ENCODE measurements around the gene HOATZ. TPM values are rescaled to one million over a fixed set of nuclear protein-coding genes. Genes with fewer than 3 reads are reported as not detected.

The HOATZ gene
- total RNA-seq, 2 donors from 2014 or later, result not detected

DNA sequence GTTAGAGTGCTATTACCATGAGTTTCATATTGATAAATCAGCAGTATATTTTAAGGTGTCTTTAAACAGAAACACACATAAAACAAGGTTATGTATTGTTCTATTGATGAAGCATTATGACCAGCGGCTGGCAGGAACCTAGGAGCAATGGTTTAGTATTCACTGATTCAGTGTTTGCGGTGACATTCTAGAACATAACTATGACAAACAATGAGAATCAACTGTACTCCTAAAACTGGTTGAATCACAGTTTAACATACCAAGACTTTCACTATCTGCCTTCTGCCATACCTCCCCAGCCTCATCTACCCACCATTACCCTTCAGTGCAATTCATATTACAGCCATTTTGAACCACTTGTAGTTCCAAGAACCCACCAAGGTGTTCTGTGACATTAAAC, 8.8 kb downstream of the HOATZ start:
- H3K27ac ChIP-seq, result no peak overlapping the region
- intact Hi-C loops (cut with DNase I), result no loop called here
- 87 to 91% methylated on average over 2 of the region's 2 CpGs for WGBS, 2 donors
- DNase-seq (no peak), ATAC-seq (no peak)
- no peaks in the 10 kb centered on the region for H3K4me1 ChIP-seq
- H3K27me3 ChIP-seq, result no peaks in the 10 kb centered on the region
- H3K9me3 ChIP-seq, result no peaks in the 10 kb centered on the region
- H3K4me3 ChIP-seq, result no peak overlapping the region
- TF ChIP-seq POLR2A (IDR thresholded peaks at IDR 0.05), result no peak
- TF ChIP-seq, protein P1, sequence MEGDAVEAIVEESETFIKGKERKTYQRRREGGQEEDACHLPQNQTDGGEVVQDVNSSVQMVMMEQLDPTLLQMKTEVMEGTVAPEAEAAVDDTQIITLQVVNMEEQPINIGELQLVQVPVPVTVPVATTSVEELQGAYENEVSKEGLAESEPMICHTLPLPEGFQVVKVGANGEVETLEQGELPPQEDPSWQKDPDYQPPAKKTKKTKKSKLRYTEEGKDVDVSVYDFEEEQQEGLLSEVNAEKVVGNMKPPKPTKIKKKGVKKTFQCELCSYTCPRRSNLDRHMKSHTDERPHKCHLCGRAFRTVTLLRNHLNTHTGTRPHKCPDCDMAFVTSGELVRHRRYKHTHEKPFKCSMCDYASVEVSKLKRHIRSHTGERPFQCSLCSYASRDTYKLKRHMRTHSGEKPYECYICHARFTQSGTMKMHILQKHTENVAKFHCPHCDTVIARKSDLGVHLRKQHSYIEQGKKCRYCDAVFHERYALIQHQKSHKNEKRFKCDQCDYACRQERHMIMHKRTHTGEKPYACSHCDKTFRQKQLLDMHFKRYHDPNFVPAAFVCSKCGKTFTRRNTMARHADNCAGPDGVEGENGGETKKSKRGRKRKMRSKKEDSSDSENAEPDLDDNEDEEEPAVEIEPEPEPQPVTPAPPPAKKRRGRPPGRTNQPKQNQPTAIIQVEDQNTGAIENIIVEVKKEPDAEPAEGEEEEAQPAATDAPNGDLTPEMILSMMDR (IDR thresholded peaks at IDR 0.05), result no peak
- H3K36me3 ChIP-seq (replicated peaks in 1 of 2; ENCODE audit: insufficient read depth in 1 of 2, low read depth in 2 of 2), result no peaks in the 10 kb centered on the region

DNA sequence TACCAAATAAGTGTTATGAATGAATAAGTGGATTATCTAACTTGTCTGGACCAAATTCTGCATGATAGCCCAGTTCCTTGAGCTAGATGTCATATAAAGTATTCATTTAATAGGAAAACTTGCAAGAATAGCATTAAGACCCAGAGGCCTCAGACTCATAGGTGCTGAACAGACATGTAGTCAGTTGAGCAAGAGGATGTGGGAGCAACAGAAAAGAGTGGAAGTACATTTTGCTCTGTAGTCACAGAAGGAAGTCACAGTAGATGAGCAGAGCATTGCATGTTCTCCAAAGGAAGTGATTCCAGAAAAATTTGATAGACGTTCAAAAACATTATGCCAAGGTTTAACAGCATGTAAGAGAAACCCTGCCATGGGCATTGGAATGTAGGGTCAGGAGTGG, 9.5 kb downstream of the HOATZ start:
- intact Hi-C loops (cut with DNase I), result no loop called here

DNA sequence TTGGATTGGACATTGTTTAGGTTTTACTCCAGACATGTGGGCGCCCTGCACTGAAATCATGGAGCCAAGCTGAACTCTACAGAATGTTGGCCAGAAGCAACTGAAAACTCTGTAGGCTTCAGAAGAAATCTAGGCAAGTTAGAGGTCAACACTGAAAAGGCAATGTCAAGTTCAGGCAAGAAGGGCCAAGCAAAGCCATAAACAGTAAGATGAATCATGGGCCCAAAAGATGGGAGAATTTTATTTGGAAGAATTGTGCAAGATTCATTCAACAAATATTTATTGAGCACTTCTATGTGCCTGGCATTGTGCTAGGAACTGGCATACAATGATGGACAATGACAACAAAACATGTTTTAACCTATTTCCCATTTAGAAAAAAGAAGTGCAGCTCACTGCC, 10.9 kb downstream of the HOATZ start:
- no peaks in the 10 kb centered on the region for H3K36me3 ChIP-seq (replicated peaks in 1 of 2; ENCODE audit: insufficient read depth in 1 of 2, low read depth in 2 of 2)
- WGBS, 2 donors, result 78 to 92% methylated on average over 1 of the region's 1 CpG
- no peaks in the 10 kb centered on the region for H3K4me1 ChIP-seq
- intact Hi-C loops (cut with DNase I), result no loop called here
- no peaks in the 10 kb centered on the region for H3K9me3 ChIP-seq
- H3K27me3 ChIP-seq, result no peaks in the 10 kb centered on the region
- ATAC-seq (no peak), DNase-seq (no peak)
- no peak overlapping the region for H3K27ac ChIP-seq
- H3K4me3 ChIP-seq, result no peak overlapping the region
- no peak for TF ChIP-seq POLR2A (IDR thresholded peaks at IDR 0.05)
- TF ChIP-seq, protein P1 (IDR thresholded peaks at IDR 0.05), result no peak

More for the DNA sequence above, 9.5 kb downstream of the HOATZ start:
- Histone ChIP-seq H3K4me1 (no peaks in the 10 kb centered on the region), H3K36me3 (replicated peaks in 1 of 2; ENCODE audit: insufficient read depth in 1 of 2, low read depth in 2 of 2) (no peaks in the 10 kb centered on the region), H3K27ac (no peak overlapping the region), H3K4me3 (no peak overlapping the region), H3K9me3 (no peaks in the 10 kb centered on the region), H3K27me3 (no peaks in the 10 kb centered on the region)
- TF ChIP-seq, protein P1 (IDR thresholded peaks at IDR 0.05), result no peak
- TF ChIP-seq POLR2A (IDR thresholded peaks at IDR 0.05), result no peak
- no peak for ATAC-seq
- WGBS, 2 donors, result 60 to 80% methylated on average over 1 of the region's 1 CpG
- no peak for DNase-seq

DNA sequence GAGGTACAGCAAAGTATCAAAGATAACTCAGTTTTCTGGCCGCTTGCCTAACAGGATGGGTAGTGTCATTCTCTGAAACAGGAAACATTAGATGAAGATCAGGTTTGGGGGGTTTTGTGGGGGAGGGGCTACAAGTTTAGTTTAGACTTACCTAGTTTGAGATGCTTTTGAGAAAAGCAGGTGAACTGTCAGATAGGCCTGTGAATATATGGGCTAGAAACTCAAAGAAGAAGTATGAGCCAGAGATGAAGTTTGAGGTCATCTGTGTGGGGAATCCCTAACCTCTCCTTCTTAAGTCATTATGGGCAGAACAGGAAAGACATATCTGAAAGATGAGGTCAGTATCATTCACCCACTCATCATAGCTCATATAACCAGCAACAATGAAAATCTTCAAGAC, 11.9 kb downstream of the HOATZ start:
- WGBS, 2 donors, result 71 to 75% methylated on average over 1 of the region's 1 CpG
- intact Hi-C loops (cut with DNase I), result no loop called here
- H3K27me3 ChIP-seq, result no peaks in the 10 kb centered on the region
- no peaks in the 10 kb centered on the region for H3K9me3 ChIP-seq
- H3K27ac ChIP-seq, result no peak overlapping the region
- no peak overlapping the region for H3K4me3 ChIP-seq
- no peaks in the 10 kb centered on the region for H3K36me3 ChIP-seq (replicated peaks in 1 of 2; ENCODE audit: insufficient read depth in 1 of 2, low read depth in 2 of 2)
- ATAC-seq (no peak), DNase-seq (no peak)
- no peak for TF ChIP-seq POLR2A (IDR thresholded peaks at IDR 0.05)
- TF ChIP-seq, protein P1 (IDR thresholded peaks at IDR 0.05), result no peak
- no peaks in the 10 kb centered on the region for H3K4me1 ChIP-seq

DNA sequence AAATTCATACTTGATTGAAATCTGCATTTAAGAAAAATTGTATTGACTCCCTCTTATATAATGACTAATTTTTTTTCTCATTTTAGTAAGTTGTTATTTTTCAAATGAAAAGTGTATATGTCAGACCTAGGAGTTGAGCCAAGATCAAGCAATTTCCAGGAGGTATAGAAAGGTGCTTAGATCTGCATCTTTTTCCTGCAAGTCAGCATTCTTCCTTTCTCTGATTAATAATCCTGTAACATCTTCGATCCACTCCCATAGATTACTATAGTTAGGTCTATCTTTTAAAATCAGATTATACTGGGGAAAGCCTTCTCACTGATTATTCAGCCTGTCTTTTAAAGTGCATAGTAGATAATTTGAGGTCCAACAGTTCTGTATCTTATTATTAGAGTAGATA, 12.7 kb downstream of the HOATZ start:
- WGBS, 2 donors, result 83 to 86% methylated on average over 1 of the region's 1 CpG
- DNase-seq (no peak), ATAC-seq (no peak)
- no peaks in the 10 kb centered on the region for H3K9me3 ChIP-seq
- no peak overlapping the region for H3K27ac ChIP-seq
- intact Hi-C loops (cut with DNase I), result no loop called here
- H3K4me1 ChIP-seq, result no peaks in the 10 kb centered on the region
- no peaks in the 10 kb centered on the region for H3K27me3 ChIP-seq
- no peak overlapping the region for H3K4me3 ChIP-seq
- no peaks in the 10 kb centered on the region for H3K36me3 ChIP-seq (replicated peaks in 1 of 2; ENCODE audit: insufficient read depth in 1 of 2, low read depth in 2 of 2)
- TF ChIP-seq POLR2A (IDR thresholded peaks at IDR 0.05), result no peak
- TF ChIP-seq, protein P1 (IDR thresholded peaks at IDR 0.05), result no peak

Data from body of pancreas (tissue), 4 donors.